Vagina (tissue), 2 donors: ENCODE measurements around the gene CTAGE8.
"Not testable (repeated sequence)": the region's sequence is repeated elsewhere in the genome, so short reads cannot be mapped to it uniquely, and the experiment has no call there.

Source experiments
- POLR2AphosphoS5 ChIP-seq, 2 donors: sonication (generic); formaldehyde crosslinking; IDR thresholded peaks; one replicate each; pipeline ENCODE4 v1.9.0; 2017; ENCODE audit warnings: antibody characterized with exemption in 2 of 2, mild to moderate bottlenecking in 2 of 2, low read depth in 1 of 2; ENCODE audit not compliant: insufficient read depth in 1 of 2
- TF ChIP-seq, protein P1 (sequence below), 3 experiments: fragments of 450-650 bp in 2 of 3; fragments of 200-600 bp in 1 of 3; sonication (generic) in 1 of 3; IDR thresholded peaks; one replicate each; pipeline ENCODE4 v1.5.1; 2017 to 2019; ENCODE audit warnings: antibody characterized with exemption in 3 of 3, mild to moderate bottlenecking in 2 of 3, moderate library complexity in 2 of 3

DNA sequence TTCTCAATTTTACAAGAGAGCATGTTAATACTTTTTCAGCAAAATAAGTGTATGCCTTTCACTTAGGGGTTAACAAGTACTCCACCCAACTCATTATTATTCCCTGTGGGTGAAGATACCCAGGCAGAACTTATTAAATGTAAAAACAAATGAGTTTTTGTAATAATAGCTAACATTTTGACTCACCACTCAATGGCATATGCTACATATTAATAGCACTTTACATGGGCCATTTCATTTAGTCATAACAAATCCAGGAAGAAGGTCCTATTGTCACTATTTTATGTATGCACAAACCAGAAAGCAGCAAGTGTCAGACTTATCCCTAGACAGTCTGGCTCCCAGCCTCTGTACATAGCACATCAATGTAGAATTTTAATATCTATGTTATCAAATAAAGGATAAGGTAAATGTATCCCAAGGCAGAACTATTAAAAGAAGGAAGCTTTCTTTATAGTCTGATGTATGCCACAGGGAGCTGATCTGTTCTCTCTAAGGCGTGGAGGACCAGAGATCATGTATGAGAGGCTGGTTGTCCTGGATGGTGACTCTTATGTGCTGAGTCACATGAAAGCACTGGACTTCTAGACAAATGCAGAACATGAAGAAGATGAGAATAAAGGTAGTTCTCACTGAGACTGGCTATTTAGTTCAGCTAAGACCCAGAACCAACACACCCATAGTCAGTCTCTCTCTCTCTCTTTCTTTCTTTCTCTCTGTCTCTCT is 33.7 kb upstream of the CTAGE8 start:
- TF ChIP-seq POLR2AphosphoS5 (IDR thresholded peaks at IDR 0.05; ENCODE audit: insufficient read depth in 1 of 2, low read depth in 1 of 2), result not testable (repeated sequence)
- TF ChIP-seq, protein P1, sequence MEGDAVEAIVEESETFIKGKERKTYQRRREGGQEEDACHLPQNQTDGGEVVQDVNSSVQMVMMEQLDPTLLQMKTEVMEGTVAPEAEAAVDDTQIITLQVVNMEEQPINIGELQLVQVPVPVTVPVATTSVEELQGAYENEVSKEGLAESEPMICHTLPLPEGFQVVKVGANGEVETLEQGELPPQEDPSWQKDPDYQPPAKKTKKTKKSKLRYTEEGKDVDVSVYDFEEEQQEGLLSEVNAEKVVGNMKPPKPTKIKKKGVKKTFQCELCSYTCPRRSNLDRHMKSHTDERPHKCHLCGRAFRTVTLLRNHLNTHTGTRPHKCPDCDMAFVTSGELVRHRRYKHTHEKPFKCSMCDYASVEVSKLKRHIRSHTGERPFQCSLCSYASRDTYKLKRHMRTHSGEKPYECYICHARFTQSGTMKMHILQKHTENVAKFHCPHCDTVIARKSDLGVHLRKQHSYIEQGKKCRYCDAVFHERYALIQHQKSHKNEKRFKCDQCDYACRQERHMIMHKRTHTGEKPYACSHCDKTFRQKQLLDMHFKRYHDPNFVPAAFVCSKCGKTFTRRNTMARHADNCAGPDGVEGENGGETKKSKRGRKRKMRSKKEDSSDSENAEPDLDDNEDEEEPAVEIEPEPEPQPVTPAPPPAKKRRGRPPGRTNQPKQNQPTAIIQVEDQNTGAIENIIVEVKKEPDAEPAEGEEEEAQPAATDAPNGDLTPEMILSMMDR (IDR thresholded peaks at IDR 0.05), result not testable (repeated sequence)
